HG03432 (cell line): ENCODE data around the gene PVALB.

ENCODE experiments used
- ATAC-seq: cut with Tn5 transposase; IDR thresholded peaks from one replicate; pipeline ENCODE4 v1.9.1; 2021; ENCODE audit warnings: mild to moderate bottlenecking, moderate library complexity; ENCODE audit not compliant: unreplicated experiment

Gene PVALB

GRCh38 chr22:36816636-36817524 is at the start of gene PVALB:
Gene PVALB, minus strand, starts transcription at chr22:36817035. Its CDS starts 30 bp downstream, at chr22:36817005.
- no peak for ATAC-seq

- ATAC-seq, result no peak
Measured at GRCh38 chr22:36865346-36865745, 48.5 kb upstream of the PVALB start.

- ATAC-seq, result no peak
Measured at GRCh38 chr22:36864454-36865215, 47.8 kb upstream of the PVALB start.

- ATAC-seq, result no peak
Measured at GRCh38 chr22:36863979-36864378, 47.1 kb upstream of the PVALB start.

GRCh38 chr22:36863281-36863680 is 46.4 kb upstream of the PVALB start:
- no peak for ATAC-seq

GRCh38 chr22:36862251-36863242 is 45.7 kb upstream of the PVALB start:
- ATAC-seq, result no peak

- peak; percentile 73 for ATAC-seq
Measured at GRCh38 chr22:36860821-36861659, 44.2 kb upstream of the PVALB start, which contains the start of gene NCF4. Gene NCF4, plus strand, starts transcription at chr22:36861006. Its CDS starts 166 bp downstream, at chr22:36861172.

GRCh38 chr22:36860438-36860820 is 43.6 kb upstream of the PVALB start:
- no peak for ATAC-seq

- ATAC-seq, result no peak
Measured at GRCh38 chr22:36860017-36860416, 43.2 kb upstream of the PVALB start.

- ATAC-seq, result no peak
Measured at GRCh38 chr22:36858966-36859365, 42.1 kb upstream of the PVALB start.

GRCh38 chr22:36858156-36858555 is 41.3 kb upstream of the PVALB start:
- no peak for ATAC-seq

GRCh38 chr22:36856792-36857135 is 39.9 kb upstream of the PVALB start:
- ATAC-seq, result no peak

- ATAC-seq, result no peak
Measured at GRCh38 chr22:36856121-36856791, 39.4 kb upstream of the PVALB start.

- no peak for ATAC-seq
Measured at GRCh38 chr22:36855478-36855877, 38.6 kb upstream of the PVALB start.

GRCh38 chr22:36853407-36854099 is 36.7 kb upstream of the PVALB start:
- no peak for ATAC-seq

GRCh38 chr22:36852056-36852973 is 35.5 kb upstream of the PVALB start:
- ATAC-seq, result no peak

- ATAC-seq, result no peak
Measured at GRCh38 chr22:36850682-36851081, 33.8 kb upstream of the PVALB start.

- ATAC-seq, result no peak
Measured at GRCh38 chr22:36850056-36850455, 33.2 kb upstream of the PVALB start.
